ENCODE measurements around the gene FOXC1. TPM values are rescaled to one million over a fixed set of nuclear protein-coding genes. Genes with fewer than 3 reads are reported as not detected.

The FOXC1 gene
- total and polyA plus RNA-seq, 10 of the 15 experiments (the other 5 are each of a cell fraction or from before 2014, with no cell fraction given), result 0.13 to 1.5 (median 0.48) TPM; not detected in 2

- no peak for TF ChIP-seq SUPT20H (IDR thresholded peaks at IDR 0.05; ENCODE audit: borderline replicate concordance, control insufficient read depth, low read depth, low read length)
- no peak for TF ChIP-seq MXI1 (IDR thresholded peaks at IDR 0.05; ENCODE audit: low read depth, low read length)
- no peak for TF ChIP-seq CBX5 (IDR thresholded peaks at IDR 0.05; ENCODE audit: low read depth)
- no peak for TF ChIP-seq EED (IDR thresholded peaks at IDR 0.05; ENCODE audit: low read depth)
- no peak for TF ChIP-seq ZZZ3 (IDR thresholded peaks at IDR 0.05; ENCODE audit: control insufficient read depth, insufficient read length, low read depth)
- no peak for TF ChIP-seq FOXM1 (IDR thresholded peaks at IDR 0.05; ENCODE audit: low read depth, low read length)
- no peak for TF ChIP-seq IKZF1 (conservative IDR thresholded peaks at IDR 0.05)
These were observed 20.6 kb downstream of the FOXC1 start (continued) for GRCh38 chr6:1630212-1630770.

GRCh38 chr6:1630771-1631217, 21.1 kb downstream of the FOXC1 start:
- RAD21 ChIA-PET (ENCODE audit: unreplicated experiment), result interaction anchor here (0.9 kb wide), 1 partner anchor 723 kb away, joined by 3 read pairs; no protein-coding TSS in a partner anchor
- SMC1A ChIA-PET (ENCODE audit: uncharacterized antibody, unreplicated experiment), result no interaction called here
- Histone ChIP-seq H4K20me1 (ENCODE audit: control insufficient read depth, insufficient read depth) (no peaks in the 10 kb centered on the region), H3K36me3 (ENCODE audit: control insufficient read depth in 2 of 2, insufficient read depth in 2 of 2, low read length in 1 of 2) (no peaks in the 10 kb centered on the region), H3K4me3 (no peak overlapping the region), H3K4me1 (ENCODE audit: control insufficient read depth, insufficient read depth, low read length) (no peaks in the 10 kb centered on the region), H3K27ac (ENCODE audit: control insufficient read depth, insufficient read depth) (no peak overlapping the region), H3K9me3 (replicated peaks; ENCODE audit: control insufficient read depth, insufficient read depth, low read length) (no peaks in the 10 kb centered on the region), H3K79me2 (ENCODE audit: control insufficient read depth, insufficient read depth, low read length) (no peaks in the 10 kb centered on the region), H3K9ac (ENCODE audit: control insufficient read depth, insufficient read depth, low read length) (no peak overlapping the region), H3K27me3 (replicated peaks in 1 of 2; ENCODE audit: control insufficient read depth in 2 of 2, insufficient read depth in 2 of 2, low read length in 1 of 2) (peaks cover 0 to 2% of the 10 kb centered on the region in 2 experiments; a peak in 2 of 4 replicates), H3K4me2 (ENCODE audit: control insufficient read depth, insufficient read depth) (no peak overlapping the region), H2AFZ (ENCODE audit: control insufficient read depth, low read depth, low read length) (no peak overlapping the region)
- ATAC-seq, result no peak
- FAIRE-seq, result no peak
- 87% methylated on average over 11 of the region's 11 CpGs for WGBS (ENCODE audit: insufficient coverage, insufficient replicate concordance, low lambda C conversion rate, missing lambda C conversion rate)
- in situ Hi-C loops (cut with MboI), result no loop called here
- CTCF ChIA-PET, result interaction anchor here (1.4 kb wide), 1 partner anchor 35 kb away, joined by 3 read pairs; no protein-coding TSS in a partner anchor
- no peak for DNase-seq (ENCODE audit: low read depth, low spot score)
- intact Hi-C loops (cut with micrococcal nuclease; ENCODE audit: unreplicated experiment), result no loop called here
- no TSS peak for BruUV-seq (replicated peaks)
- POLR2A ChIA-PET, result no interaction called here
- TF ChIP-seq ZNF622 (IDR thresholded peaks at IDR 0.05) (no peak), HCFC1 (IDR thresholded peaks at IDR 0.05; ENCODE audit: low read length) (no peak), POLR2AphosphoS5 (IDR thresholded peaks at IDR 0.05; ENCODE audit: low read length) (no peak), SP1 (IDR thresholded peaks at IDR 0.05; ENCODE audit: low read depth, low read length) (no peak), WRNIP1 (IDR thresholded peaks at IDR 0.05; ENCODE audit: borderline replicate concordance, low read depth, low read length) (no peak), ATF3 (IDR thresholded peaks at IDR 0.05; ENCODE audit: borderline replicate concordance, extremely low read depth, low read depth, low read length) (no peak), IKZF2 (IDR thresholded peaks at IDR 0.05) (no peak), FOXM1 (IDR thresholded peaks at IDR 0.05; ENCODE audit: low read depth, low read length) (no peak), POLR2A (IDR thresholded peaks at IDR 0.05; ENCODE audit: low read depth, low read length) (no peak), TBL1XR1 (IDR thresholded peaks at IDR 0.05; ENCODE audit: low read depth, low read length) (no peak), NRF1 (conservative IDR thresholded peaks at IDR 0.05; ENCODE audit: low read depth, low read length) (no peak), IKZF1 (conservative IDR thresholded peaks at IDR 0.05) (no peak), SMARCA5 (IDR thresholded peaks at IDR 0.05) (no peak), SRF (IDR thresholded peaks at IDR 0.05; ENCODE audit: low read depth in 2 of 2, low read length in 2 of 2) (no peak), CHD2 (IDR thresholded peaks at IDR 0.05; ENCODE audit: borderline replicate concordance, low read depth, low read length) (no peak)
- TF ChIP-seq, protein P1, sequence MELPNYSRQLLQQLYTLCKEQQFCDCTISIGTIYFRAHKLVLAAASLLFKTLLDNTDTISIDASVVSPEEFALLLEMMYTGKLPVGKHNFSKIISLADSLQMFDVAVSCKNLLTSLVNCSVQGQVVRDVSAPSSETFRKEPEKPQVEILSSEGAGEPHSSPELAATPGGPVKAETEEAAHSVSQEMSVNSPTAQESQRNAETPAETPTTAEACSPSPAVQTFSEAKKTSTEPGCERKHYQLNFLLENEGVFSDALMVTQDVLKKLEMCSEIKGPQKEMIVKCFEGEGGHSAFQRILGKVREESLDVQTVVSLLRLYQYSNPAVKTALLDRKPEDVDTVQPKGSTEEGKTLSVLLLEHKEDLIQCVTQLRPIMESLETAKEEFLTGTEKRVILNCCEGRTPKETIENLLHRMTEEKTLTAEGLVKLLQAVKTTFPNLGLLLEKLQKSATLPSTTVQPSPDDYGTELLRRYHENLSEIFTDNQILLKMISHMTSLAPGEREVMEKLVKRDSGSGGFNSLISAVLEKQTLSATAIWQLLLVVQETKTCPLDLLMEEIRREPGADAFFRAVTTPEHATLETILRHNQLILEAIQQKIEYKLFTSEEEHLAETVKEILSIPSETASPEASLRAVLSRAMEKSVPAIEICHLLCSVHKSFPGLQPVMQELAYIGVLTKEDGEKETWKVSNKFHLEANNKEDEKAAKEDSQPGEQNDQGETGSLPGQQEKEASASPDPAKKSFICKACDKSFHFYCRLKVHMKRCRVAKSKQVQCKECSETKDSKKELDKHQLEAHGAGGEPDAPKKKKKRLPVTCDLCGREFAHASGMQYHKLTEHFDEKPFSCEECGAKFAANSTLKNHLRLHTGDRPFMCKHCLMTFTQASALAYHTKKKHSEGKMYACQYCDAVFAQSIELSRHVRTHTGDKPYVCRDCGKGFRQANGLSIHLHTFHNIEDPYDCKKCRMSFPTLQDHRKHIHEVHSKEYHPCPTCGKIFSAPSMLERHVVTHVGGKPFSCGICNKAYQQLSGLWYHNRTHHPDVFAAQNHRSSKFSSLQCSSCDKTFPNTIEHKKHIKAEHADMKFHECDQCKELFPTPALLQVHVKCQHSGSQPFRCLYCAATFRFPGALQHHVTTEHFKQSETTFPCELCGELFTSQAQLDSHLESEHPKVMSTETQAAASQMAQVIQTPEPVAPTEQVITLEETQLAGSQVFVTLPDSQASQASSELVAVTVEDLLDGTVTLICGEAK (IDR thresholded peaks at IDR 0.05; ENCODE audit: borderline replicate concordance), result no peak

Data from GM12878 (cell line).